ENCODE measurements around the gene DIP2C. TPM values are rescaled to one million over a fixed set of nuclear protein-coding genes. Genes with fewer than 3 reads are reported as not detected.
A peak's percentile ranks its signal among the peaks of the same experiment; 100 is the strongest.
"Not testable (repeated sequence)": the region's sequence is repeated elsewhere in the genome, so short reads cannot be mapped to it uniquely, and the experiment has no call there.

DIP2C gene
- total RNA-seq, 1 donor from 2014 or later = 0.53 TPM

DNA sequence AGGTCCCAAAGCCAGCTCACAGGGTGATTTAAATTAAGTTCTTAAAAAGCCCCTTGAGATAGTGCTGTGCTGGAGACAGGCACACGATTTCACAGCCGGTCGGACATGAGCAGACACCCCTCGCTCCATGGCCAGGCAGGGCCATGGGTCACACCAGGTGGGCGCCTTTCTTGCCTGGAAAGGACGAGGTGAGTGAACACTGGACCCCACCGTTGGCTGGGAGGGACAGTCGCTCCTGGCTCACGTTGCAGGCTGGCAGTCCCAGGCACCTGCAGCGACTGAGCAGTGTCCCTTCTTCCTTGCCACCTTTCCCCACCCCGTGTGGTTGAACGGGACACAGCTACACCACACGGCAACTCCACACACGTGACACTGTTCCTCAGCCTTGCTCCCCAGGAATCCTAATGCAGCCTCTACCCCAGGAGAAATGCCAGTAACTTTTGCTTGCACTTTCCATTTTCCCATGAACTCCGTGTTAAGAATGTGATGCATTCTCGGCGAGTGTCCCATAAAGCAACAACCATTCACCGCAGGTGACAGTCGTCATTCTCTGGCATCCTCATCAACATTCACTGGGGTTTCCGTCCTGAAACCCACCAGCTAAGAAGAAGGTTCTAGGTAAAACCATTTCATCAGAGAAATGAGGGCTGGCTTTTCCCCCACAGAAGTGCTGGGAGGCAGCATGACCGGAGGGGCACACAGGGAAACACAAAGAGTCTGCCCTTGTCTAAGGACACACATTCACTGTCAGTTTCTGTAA, 336.8 kb downstream of the DIP2C start:
- no peak overlapping the region for H3K4me3 ChIP-seq (ENCODE audit: low read depth, low read length)
- no peak for DNase-seq (ENCODE audit: low read depth)
- no peaks in the 10 kb centered on the region for H3K27me3 ChIP-seq (ENCODE audit: control insufficient read depth, insufficient read depth, low read length)
- TF ChIP-seq CTCF (IDR thresholded peaks at IDR 0.05; ENCODE audit: insufficient read depth, low read length, severe bottlenecking) = no peak
- peak; percentile 86 for FAIRE-seq
- no peaks in the 10 kb centered on the region for H3K36me3 ChIP-seq (ENCODE audit: control insufficient read depth, insufficient read depth, low read length)

GRCh38 chr10:351770-352334, 337.6 kb downstream of the DIP2C start:
- no peak for DNase-seq (ENCODE audit: low read depth)
- no peaks in the 10 kb centered on the region for H3K36me3 ChIP-seq (ENCODE audit: control insufficient read depth, insufficient read depth, low read length)
- no peak for FAIRE-seq
- H3K27me3 ChIP-seq (ENCODE audit: control insufficient read depth, insufficient read depth, low read length) = no peaks in the 10 kb centered on the region
- no peak for TF ChIP-seq CTCF (IDR thresholded peaks at IDR 0.05; ENCODE audit: insufficient read depth, low read length, severe bottlenecking)
- H3K4me3 ChIP-seq (ENCODE audit: low read depth, low read length) = no peak overlapping the region

GRCh38 chr10:350981-351501, 338.4 kb downstream of the DIP2C start:
- DNase-seq (ENCODE audit: low read depth) = no peak
- no peaks in the 10 kb centered on the region for H3K27me3 ChIP-seq (ENCODE audit: control insufficient read depth, insufficient read depth, low read length)
- no peak for TF ChIP-seq CTCF (IDR thresholded peaks at IDR 0.05; ENCODE audit: insufficient read depth, low read length, severe bottlenecking)
- no peak for FAIRE-seq
- H3K36me3 ChIP-seq (ENCODE audit: control insufficient read depth, insufficient read depth, low read length) = no peaks in the 10 kb centered on the region
- no peak overlapping the region for H3K4me3 ChIP-seq (ENCODE audit: low read depth, low read length)

DNA sequence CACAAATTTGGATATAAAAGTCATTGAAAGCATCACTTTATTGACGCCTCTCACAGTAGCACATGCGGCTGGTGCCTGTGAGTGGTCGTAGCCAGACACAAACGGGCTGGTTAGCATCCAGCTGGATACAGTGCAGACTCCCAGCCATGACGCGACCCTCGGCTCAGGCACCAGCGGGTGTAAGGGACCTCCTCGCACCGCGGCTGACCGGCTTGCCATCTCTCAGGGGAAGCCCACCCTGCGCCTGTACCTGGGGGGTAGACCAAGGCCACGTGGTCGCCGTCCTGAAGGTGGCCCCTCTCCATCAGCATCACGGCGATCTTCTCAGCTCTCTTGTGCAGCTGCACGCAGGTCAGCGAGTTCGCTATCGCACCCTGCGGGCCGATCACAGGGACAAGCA, 340.4 kb downstream of the DIP2C start:
- Histone ChIP-seq H3K27me3 (ENCODE audit: control insufficient read depth, insufficient read depth, low read length) (no peaks in the 10 kb centered on the region), H3K4me3 (ENCODE audit: low read depth, low read length) (no peak overlapping the region), H3K36me3 (ENCODE audit: control insufficient read depth, insufficient read depth, low read length) (no peaks in the 10 kb centered on the region)
- FAIRE-seq (no peak), DNase-seq (ENCODE audit: low read depth) (no peak)
- no peak for TF ChIP-seq CTCF (IDR thresholded peaks at IDR 0.05; ENCODE audit: insufficient read depth, low read length, severe bottlenecking)

- Histone ChIP-seq H3K36me3 (ENCODE audit: control insufficient read depth, insufficient read depth, low read length) (no peaks in the 10 kb centered on the region), H3K27me3 (ENCODE audit: control insufficient read depth, insufficient read depth, low read length) (no peaks in the 10 kb centered on the region), H3K4me3 (ENCODE audit: low read depth, low read length) (no peak overlapping the region)
- FAIRE-seq (no peak), DNase-seq (ENCODE audit: low read depth) (no peak)
- TF ChIP-seq CTCF (IDR thresholded peaks at IDR 0.05; ENCODE audit: insufficient read depth, low read length, severe bottlenecking) = no peak
Observed at GRCh38 chr10:348456-348855, 341.0 kb downstream of the DIP2C start.

- FAIRE-seq; DNase-seq (ENCODE audit: low read depth); H3K4me3 ChIP-seq (ENCODE audit: low read depth, low read length); H3K27me3 ChIP-seq (ENCODE audit: control insufficient read depth, insufficient read depth, low read length); H3K36me3 ChIP-seq (ENCODE audit: control insufficient read depth, insufficient read depth, low read length): not testable (repeated sequence)
Observed at GRCh38 chr10:347774-348173, 341.7 kb downstream of the DIP2C start.

DNA sequence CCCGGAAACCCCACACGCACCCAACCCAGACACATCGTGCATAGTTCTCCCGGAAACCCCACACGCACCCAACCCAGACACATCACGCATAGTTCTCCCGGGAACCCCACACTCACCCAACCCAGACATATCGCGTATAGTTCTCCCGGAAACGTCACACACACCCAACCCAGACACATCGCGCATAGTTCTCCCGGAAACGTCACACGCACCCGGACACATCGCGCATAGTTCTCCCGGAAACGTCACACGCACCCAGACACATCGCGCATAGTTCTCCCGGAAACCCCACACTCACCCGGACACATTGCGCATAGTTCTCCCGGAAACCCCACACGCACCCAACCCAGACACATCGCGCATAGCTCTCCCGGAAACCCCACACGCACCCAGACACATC, 342.3 kb downstream of the DIP2C start:
- FAIRE-seq; H3K4me3 ChIP-seq (ENCODE audit: low read depth, low read length); H3K27me3 ChIP-seq (ENCODE audit: control insufficient read depth, insufficient read depth, low read length); H3K36me3 ChIP-seq (ENCODE audit: control insufficient read depth, insufficient read depth, low read length); DNase-seq (ENCODE audit: low read depth): not testable (repeated sequence)

Data from bronchial epithelial cell (primary cell).